ENCODE results near the gene TNXB. TPM values are rescaled to one million over a fixed set of nuclear protein-coding genes. Genes with fewer than 3 reads are reported as not detected.

The TNXB gene
- polyA plus RNA-seq, 1 donor from 2014 or later: 3.3 TPM

DNA sequence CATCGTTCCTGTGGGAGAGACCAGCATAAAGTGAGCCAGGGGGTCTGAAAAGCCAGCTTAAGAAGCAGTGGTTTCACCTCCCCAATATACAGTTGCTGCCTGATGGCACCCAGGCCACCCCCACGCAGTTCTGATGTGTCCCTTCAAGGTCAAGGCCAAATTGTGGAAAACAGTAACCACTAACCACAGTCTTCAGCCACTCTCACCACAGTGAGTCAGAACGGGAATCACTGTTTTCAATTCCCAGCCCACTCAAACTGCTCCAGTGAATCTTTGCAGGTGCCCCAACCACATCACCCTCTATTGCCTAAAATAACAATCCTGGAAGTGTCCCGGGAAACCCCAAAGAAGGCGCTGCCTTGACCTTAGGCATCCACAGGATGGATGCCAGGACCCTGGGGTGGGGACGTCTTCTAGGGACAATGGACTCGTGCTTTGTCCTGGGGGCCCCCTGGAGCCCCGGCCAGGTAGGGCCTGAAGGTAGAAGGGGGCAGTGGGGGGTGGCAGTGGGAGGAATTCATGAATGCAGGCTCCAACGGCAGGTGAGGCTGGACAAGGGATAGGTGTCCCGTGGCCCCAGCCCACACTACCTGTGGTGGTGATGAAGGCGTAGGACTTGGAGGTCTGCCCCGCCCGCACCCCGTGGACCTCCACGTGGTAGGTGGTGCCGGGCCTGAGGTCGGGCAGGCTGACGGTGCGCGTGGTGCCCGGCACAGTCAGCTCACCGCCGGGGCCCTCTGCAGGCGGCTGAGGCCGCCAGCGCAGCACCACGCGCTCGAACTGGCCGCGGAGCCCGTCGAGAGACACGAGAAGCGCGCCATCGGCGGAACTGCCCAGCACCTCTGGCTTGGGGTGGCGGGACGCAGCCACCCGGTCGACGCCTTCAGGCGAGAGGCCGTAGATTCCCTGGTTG lies 22.2 kb downstream of the TNXB start:
- Histone ChIP-seq H3F3A (ENCODE audit: insufficient read depth, low read length, poor library complexity, severe bottlenecking) (no peaks in the 10 kb centered on the region), H3K79me2 (replicated peaks; ENCODE audit: insufficient read depth, low read length) (no peaks in the 10 kb centered on the region), H3K9me3 (ENCODE audit: low read length) (no peaks in the 10 kb centered on the region), H3K27me3 (ENCODE audit: insufficient read depth, low read depth, low read length) (no peaks in the 10 kb centered on the region), H3K4me3 (ENCODE audit: low read length) (no peak overlapping the region), H3K27ac (ENCODE audit: low read length) (no peak overlapping the region), H3K4me2 (ENCODE audit: low read length) (no peak overlapping the region), H3K9ac (ENCODE audit: low read length) (no peak overlapping the region), H4K20me1 (ENCODE audit: insufficient read depth) (no peaks in the 10 kb centered on the region), H3K9me2 (ENCODE audit: insufficient read depth, low read length) (no peaks in the 10 kb centered on the region), H2AFZ (ENCODE audit: low read depth, low read length) (no peak overlapping the region), H3K36me3 (ENCODE audit: insufficient read depth, low read length) (no peaks in the 10 kb centered on the region)
- TF ChIP-seq, protein P1, sequence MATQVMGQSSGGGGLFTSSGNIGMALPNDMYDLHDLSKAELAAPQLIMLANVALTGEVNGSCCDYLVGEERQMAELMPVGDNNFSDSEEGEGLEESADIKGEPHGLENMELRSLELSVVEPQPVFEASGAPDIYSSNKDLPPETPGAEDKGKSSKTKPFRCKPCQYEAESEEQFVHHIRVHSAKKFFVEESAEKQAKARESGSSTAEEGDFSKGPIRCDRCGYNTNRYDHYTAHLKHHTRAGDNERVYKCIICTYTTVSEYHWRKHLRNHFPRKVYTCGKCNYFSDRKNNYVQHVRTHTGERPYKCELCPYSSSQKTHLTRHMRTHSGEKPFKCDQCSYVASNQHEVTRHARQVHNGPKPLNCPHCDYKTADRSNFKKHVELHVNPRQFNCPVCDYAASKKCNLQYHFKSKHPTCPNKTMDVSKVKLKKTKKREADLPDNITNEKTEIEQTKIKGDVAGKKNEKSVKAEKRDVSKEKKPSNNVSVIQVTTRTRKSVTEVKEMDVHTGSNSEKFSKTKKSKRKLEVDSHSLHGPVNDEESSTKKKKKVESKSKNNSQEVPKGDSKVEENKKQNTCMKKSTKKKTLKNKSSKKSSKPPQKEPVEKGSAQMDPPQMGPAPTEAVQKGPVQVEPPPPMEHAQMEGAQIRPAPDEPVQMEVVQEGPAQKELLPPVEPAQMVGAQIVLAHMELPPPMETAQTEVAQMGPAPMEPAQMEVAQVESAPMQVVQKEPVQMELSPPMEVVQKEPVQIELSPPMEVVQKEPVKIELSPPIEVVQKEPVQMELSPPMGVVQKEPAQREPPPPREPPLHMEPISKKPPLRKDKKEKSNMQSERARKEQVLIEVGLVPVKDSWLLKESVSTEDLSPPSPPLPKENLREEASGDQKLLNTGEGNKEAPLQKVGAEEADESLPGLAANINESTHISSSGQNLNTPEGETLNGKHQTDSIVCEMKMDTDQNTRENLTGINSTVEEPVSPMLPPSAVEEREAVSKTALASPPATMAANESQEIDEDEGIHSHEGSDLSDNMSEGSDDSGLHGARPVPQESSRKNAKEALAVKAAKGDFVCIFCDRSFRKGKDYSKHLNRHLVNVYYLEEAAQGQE (IDR thresholded peaks at IDR 0.05; ENCODE audit: borderline replicate concordance): no peak
- TF ChIP-seq MXI1 (conservative IDR thresholded peaks at IDR 0.05; ENCODE audit: poor library complexity, severe bottlenecking): no peak
- TF ChIP-seq, protein P2, sequence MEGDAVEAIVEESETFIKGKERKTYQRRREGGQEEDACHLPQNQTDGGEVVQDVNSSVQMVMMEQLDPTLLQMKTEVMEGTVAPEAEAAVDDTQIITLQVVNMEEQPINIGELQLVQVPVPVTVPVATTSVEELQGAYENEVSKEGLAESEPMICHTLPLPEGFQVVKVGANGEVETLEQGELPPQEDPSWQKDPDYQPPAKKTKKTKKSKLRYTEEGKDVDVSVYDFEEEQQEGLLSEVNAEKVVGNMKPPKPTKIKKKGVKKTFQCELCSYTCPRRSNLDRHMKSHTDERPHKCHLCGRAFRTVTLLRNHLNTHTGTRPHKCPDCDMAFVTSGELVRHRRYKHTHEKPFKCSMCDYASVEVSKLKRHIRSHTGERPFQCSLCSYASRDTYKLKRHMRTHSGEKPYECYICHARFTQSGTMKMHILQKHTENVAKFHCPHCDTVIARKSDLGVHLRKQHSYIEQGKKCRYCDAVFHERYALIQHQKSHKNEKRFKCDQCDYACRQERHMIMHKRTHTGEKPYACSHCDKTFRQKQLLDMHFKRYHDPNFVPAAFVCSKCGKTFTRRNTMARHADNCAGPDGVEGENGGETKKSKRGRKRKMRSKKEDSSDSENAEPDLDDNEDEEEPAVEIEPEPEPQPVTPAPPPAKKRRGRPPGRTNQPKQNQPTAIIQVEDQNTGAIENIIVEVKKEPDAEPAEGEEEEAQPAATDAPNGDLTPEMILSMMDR (IDR thresholded peaks at IDR 0.05; ENCODE audit: poor library complexity, severe bottlenecking): no peak
- TF ChIP-seq SMC3 (conservative IDR thresholded peaks at IDR 0.05; ENCODE audit: poor library complexity): no peak
- no peak for TF ChIP-seq EZH2 (IDR thresholded peaks at IDR 0.05; ENCODE audit: borderline replicate concordance, insufficient read depth, low read length, poor library complexity, severe bottlenecking)
- no peak for TF ChIP-seq RAD21 (conservative IDR thresholded peaks at IDR 0.05)
- no peak for TF ChIP-seq TAF1 (IDR thresholded peaks at IDR 0.05; ENCODE audit: low read depth)
- TF ChIP-seq EP300 (conservative IDR thresholded peaks at IDR 0.05; ENCODE audit: poor library complexity, severe bottlenecking): no peak
- TF ChIP-seq POLR2AphosphoS5 (IDR thresholded peaks at IDR 0.05): no peak

DNA sequence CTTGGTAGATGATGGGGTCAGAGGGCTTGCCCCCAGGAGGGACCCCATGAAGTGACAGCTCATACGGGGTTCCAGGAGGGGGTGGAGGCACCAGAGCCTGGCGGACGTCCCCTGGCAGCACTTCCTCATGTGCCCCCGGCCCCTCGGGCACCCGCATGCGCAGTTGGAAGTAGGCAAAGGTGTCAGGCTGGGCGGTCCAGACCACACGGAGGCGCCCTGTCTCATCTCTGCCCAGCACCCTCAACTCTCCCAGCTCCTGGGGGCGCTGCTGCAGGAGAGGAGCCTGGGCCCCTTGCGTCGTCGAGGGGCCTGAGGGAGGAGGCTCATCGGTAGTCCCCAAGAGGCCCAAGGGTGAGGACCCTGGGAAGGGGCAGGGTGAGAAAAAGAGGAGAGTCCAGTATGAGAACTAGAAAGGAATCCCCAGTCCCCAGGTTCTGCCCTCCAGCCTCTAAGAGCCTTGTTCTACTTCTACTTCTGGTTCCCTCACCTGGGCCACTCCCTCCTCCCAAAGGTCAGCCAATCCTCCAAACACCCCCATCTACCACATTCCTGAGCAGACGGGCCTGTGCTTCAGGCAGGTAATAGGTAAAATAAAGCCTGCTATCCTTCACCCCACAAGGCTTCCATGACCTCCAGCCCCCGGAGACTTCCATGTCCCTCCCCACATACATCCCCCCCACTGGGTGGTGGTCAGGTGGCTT lies 23.2 kb downstream of the TNXB start:
- Histone ChIP-seq H3K9me2 (ENCODE audit: insufficient read depth, low read length) (no peaks in the 10 kb centered on the region), H3F3A (ENCODE audit: insufficient read depth, low read length, poor library complexity, severe bottlenecking) (no peaks in the 10 kb centered on the region), H3K36me3 (ENCODE audit: insufficient read depth, low read length) (no peaks in the 10 kb centered on the region), H3K79me2 (replicated peaks; ENCODE audit: insufficient read depth, low read length) (no peaks in the 10 kb centered on the region), H4K20me1 (ENCODE audit: insufficient read depth) (no peaks in the 10 kb centered on the region), H3K9ac (ENCODE audit: low read length) (no peak overlapping the region), H2AFZ (ENCODE audit: low read depth, low read length) (no peak overlapping the region), H3K9me3 (ENCODE audit: low read length) (no peaks in the 10 kb centered on the region), H3K4me2 (ENCODE audit: low read length) (no peak overlapping the region), H3K27me3 (ENCODE audit: insufficient read depth, low read depth, low read length) (no peaks in the 10 kb centered on the region), H3K4me3 (ENCODE audit: low read length) (no peak overlapping the region), H3K27ac (ENCODE audit: low read length) (no peak overlapping the region)
- TF ChIP-seq EZH2 (IDR thresholded peaks at IDR 0.05; ENCODE audit: borderline replicate concordance, insufficient read depth, low read length, poor library complexity, severe bottlenecking) (no peak), EP300 (conservative IDR thresholded peaks at IDR 0.05; ENCODE audit: poor library complexity, severe bottlenecking) (no peak), RAD21 (conservative IDR thresholded peaks at IDR 0.05) (no peak)

Data from neural cell (in vitro differentiated cells).